ENCODE results near the gene ZNF219. TPM values are rescaled to one million over a fixed set of nuclear protein-coding genes. Genes with fewer than 3 reads are reported as not detected.

Gene ZNF219
- total and polyA plus RNA-seq, 2 of the 13 experiments (the other 11 are each of a cell fraction or from before 2014, with no cell fraction given) = 34.5 to 36.6 TPM

DNA sequence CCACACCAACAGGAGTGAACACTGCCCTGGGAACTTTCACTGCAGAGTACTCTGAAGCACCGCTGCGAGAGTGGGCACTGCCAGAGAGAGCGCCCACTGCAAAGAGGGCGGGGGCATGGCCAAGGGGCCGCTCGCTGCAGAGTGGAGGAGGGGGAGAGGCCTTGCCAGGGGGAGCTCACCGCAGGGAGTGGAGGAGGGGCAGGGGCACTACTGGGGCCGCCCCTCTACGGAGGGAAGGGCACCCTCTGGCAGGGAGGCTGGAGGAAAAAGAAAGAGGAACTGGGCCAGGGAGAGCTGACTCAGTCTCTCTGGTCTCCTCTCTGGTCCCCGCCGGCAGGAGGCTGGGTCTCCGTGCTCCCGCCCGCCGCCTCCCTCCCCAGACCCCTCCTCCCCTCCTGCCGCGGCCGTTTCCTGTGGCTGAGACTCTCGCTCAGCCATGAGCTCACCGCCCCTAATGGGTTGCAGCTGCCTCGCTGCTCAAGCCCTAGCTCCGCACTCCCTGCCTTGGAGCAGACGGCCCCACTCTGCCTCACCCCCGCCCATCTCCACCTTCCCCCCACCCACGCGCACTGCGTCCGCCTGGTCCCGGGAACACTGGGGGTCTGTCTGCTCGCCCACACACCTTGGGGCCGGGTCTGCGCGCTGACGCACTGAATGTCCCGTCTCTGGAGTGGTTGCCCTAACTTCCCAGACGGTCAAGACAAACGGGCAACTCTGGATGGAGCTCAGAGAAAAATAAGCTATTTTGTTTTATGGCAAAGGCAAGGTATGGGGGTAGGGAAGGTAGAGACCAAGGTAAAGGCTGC lies 27.0 kb downstream of the ZNF219 start (continued):
- TF ChIP-seq ZBTB7A (CRISPR knock-in tag; IDR thresholded peaks at IDR 0.05) = peak; percentile 67; the same call in 1 of the 2 replicates
- TF ChIP-seq, protein P1, sequence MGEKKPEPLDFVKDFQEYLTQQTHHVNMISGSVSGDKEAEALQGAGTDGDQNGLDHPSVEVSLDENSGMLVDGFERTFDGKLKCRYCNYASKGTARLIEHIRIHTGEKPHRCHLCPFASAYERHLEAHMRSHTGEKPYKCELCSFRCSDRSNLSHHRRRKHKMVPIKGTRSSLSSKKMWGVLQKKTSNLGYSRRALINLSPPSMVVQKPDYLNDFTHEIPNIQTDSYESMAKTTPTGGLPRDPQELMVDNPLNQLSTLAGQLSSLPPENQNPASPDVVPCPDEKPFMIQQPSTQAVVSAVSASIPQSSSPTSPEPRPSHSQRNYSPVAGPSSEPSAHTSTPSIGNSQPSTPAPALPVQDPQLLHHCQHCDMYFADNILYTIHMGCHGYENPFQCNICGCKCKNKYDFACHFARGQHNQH (CRISPR knock-in tag; IDR thresholded peaks at IDR 0.05) = peak; percentile 47; the same call in 1 of the 2 replicates
- no peak for TF ChIP-seq KLF9 (CRISPR knock-in tag; IDR thresholded peaks at IDR 0.05; ENCODE audit: low read depth)
- TF ChIP-seq GABPA (IDR thresholded peaks at IDR 0.05; ENCODE audit: low read depth, low read length) = no peak
- TF ChIP-seq GABPA (CRISPR knock-in tag; IDR thresholded peaks at IDR 0.05; ENCODE audit: low read depth) = peak; percentile 42; the same call in 1 of the 2 replicates
- TF ChIP-seq FOXJ3 (CRISPR knock-in tag; IDR thresholded peaks at IDR 0.05; ENCODE audit: borderline replicate concordance) = no peak
- TF ChIP-seq ADNP (CRISPR knock-in tag; IDR thresholded peaks at IDR 0.05) = no peak
- TF ChIP-seq EEA1 (CRISPR knock-in tag; IDR thresholded peaks at IDR 0.05; ENCODE audit: borderline replicate concordance) = no peak
- TF ChIP-seq, protein P2, sequence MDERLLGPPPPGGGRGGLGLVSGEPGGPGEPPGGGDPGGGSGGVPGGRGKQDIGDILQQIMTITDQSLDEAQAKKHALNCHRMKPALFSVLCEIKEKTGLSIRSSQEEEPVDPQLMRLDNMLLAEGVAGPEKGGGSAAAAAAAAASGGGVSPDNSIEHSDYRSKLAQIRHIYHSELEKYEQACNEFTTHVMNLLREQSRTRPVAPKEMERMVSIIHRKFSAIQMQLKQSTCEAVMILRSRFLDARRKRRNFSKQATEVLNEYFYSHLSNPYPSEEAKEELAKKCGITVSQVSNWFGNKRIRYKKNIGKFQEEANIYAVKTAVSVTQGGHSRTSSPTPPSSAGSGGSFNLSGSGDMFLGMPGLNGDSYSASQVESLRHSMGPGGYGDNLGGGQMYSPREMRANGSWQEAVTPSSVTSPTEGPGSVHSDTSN (CRISPR knock-in tag; IDR thresholded peaks at IDR 0.05) = no peak
- TF ChIP-seq, protein P3, sequence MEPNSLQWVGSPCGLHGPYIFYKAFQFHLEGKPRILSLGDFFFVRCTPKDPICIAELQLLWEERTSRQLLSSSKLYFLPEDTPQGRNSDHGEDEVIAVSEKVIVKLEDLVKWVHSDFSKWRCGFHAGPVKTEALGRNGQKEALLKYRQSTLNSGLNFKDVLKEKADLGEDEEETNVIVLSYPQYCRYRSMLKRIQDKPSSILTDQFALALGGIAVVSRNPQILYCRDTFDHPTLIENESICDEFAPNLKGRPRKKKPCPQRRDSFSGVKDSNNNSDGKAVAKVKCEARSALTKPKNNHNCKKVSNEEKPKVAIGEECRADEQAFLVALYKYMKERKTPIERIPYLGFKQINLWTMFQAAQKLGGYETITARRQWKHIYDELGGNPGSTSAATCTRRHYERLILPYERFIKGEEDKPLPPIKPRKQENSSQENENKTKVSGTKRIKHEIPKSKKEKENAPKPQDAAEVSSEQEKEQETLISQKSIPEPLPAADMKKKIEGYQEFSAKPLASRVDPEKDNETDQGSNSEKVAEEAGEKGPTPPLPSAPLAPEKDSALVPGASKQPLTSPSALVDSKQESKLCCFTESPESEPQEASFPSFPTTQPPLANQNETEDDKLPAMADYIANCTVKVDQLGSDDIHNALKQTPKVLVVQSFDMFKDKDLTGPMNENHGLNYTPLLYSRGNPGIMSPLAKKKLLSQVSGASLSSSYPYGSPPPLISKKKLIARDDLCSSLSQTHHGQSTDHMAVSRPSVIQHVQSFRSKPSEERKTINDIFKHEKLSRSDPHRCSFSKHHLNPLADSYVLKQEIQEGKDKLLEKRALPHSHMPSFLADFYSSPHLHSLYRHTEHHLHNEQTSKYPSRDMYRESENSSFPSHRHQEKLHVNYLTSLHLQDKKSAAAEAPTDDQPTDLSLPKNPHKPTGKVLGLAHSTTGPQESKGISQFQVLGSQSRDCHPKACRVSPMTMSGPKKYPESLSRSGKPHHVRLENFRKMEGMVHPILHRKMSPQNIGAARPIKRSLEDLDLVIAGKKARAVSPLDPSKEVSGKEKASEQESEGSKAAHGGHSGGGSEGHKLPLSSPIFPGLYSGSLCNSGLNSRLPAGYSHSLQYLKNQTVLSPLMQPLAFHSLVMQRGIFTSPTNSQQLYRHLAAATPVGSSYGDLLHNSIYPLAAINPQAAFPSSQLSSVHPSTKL (CRISPR knock-in tag; IDR thresholded peaks at IDR 0.05) = peak; percentile 48

Data from HepG2 (cell line).